CD14-positive monocyte (primary cell): ENCODE results near the gene ADK. TPM values are rescaled to one million over a fixed set of nuclear protein-coding genes. Genes with fewer than 3 reads are reported as not detected.

Experiments
- DNase-seq, 3 donors: peaks; one replicate each; pipeline ENCODE4 v3.0.0-alpha.2; 2011 to 2022
- H2AFZ ChIP-seq: 2 replicates; pipeline ENCODE4 v1.6.0; 2012; ENCODE audit warnings: mild to moderate bottlenecking, low read depth, low read length, inconsistent platforms; ENCODE audit not compliant: insufficient read depth, poor library complexity, severe bottlenecking
- H3K27ac ChIP-seq, 2 donors: 1 replicate in 1 of 2; 2 replicates in 1 of 2; pipeline ENCODE4 v1.5.1; 2012 to 2013; ENCODE audit warnings: low read length in 2 of 2, control low read depth in 1 of 2, inconsistent platforms in 1 of 2, low read depth in 1 of 2, mild to moderate bottlenecking in 1 of 2
- H3K27me3 ChIP-seq, 2 donors: one replicate each; pipeline versions ENCODE4 v1.6.0 to v1.6.1; 2011 to 2013; ENCODE audit warnings: low read length in 2 of 2; ENCODE audit not compliant: control insufficient read depth in 2 of 2, insufficient read depth in 2 of 2
- H3K36me3 ChIP-seq, 2 donors: replicated peaks in 1 of 2; 1 replicate in 1 of 2; 2 replicates in 1 of 2; pipeline versions ENCODE4 v1.5.1 to v1.6.1; 2012 to 2013; ENCODE audit warnings: low read length in 2 of 2, control low read depth in 1 of 2, inconsistent platforms in 1 of 2, mild to moderate bottlenecking in 1 of 2; ENCODE audit not compliant: insufficient read depth in 2 of 2, control insufficient read depth in 1 of 2
- H3K4me1 ChIP-seq, 2 donors: 1 replicate in 1 of 2; 2 replicates in 1 of 2; pipeline versions ENCODE4 v1.5.1 to v1.6.1; 2012 to 2013; ENCODE audit warnings: low read length in 2 of 2, control low read depth in 1 of 2, inconsistent platforms in 1 of 2, mild to moderate bottlenecking in 1 of 2, moderate library complexity in 1 of 2; ENCODE audit not compliant: insufficient read depth in 2 of 2, control insufficient read depth in 1 of 2
- H3K4me2 ChIP-seq: replicated peaks from 2 replicates; pipeline ENCODE3; 2012; ENCODE audit warnings: low read length, moderate library complexity, mild to moderate bottlenecking; ENCODE audit not compliant: poor library complexity, severe bottlenecking; ENCODE audit errors: extremely low read depth
- H3K4me3 ChIP-seq, 3 experiments: fragments of 200-600 bp in 1 of 3; sonication (generic) in 1 of 3; replicated peaks in 1 of 3; 1 replicate in 2 of 3; 2 replicates in 1 of 3; pipeline ENCODE4 v1.5.1; 2011 to 2013; ENCODE audit warnings: low read length in 3 of 3, mild to moderate bottlenecking in 3 of 3, control low read depth in 2 of 3, low read depth in 2 of 3, inconsistent platforms in 1 of 3, moderate library complexity in 1 of 3
- H3K79me2 ChIP-seq: 2 replicates; pipeline ENCODE4 v1.6.0; 2012; ENCODE audit warnings: mild to moderate bottlenecking, control low read depth, inconsistent platforms, low read length, moderate library complexity; ENCODE audit not compliant: insufficient read depth
- H3K9ac ChIP-seq: 2 replicates; pipeline ENCODE4 v1.6.0; 2017; ENCODE audit warnings: low read length, mild to moderate bottlenecking; ENCODE audit not compliant: insufficient read depth, poor library complexity, severe bottlenecking
- H3K9me3 ChIP-seq, 2 donors: replicated peaks in 1 of 2; 1 replicate in 1 of 2; 2 replicates in 1 of 2; pipeline versions ENCODE4 v1.5.1 to v1.6.1; 2012 to 2013; ENCODE audit warnings: low read length in 2 of 2, control low read depth in 1 of 2; ENCODE audit not compliant: control insufficient read depth in 1 of 2, insufficient read depth in 1 of 2
- H4K20me1 ChIP-seq: 2 replicates; pipeline ENCODE4 v1.6.0; 2012; ENCODE audit warnings: mild to moderate bottlenecking, low read length, control low read depth, moderate library complexity; ENCODE audit not compliant: insufficient read depth
- H3K27ac Mint-ChIP-seq, 7 donors: one replicate each; pipeline ENCODE4 v1.8.0; 2020; ENCODE audit warnings: mild to moderate bottlenecking in 7 of 7, mixed read lengths in 7 of 7, moderate library complexity in 6 of 7, inconsistent platforms in 2 of 7
- H3K27me3 Mint-ChIP-seq, 3 donors: one replicate each; pipeline ENCODE4 v1.8.0; 2021 to 2022; ENCODE audit warnings: low read depth in 3 of 3, mild to moderate bottlenecking in 3 of 3, mixed read lengths in 3 of 3, moderate library complexity in 3 of 3, inconsistent platforms in 1 of 3
- H3K36me3 Mint-ChIP-seq, 2 donors: one replicate each; pipeline ENCODE4 v1.8.0; 2020; ENCODE audit warnings: mixed read lengths in 2 of 2, inconsistent platforms in 1 of 2, mild to moderate bottlenecking in 1 of 2
- H3K4me1 Mint-ChIP-seq: one replicate; pipeline ENCODE4 v1.8.0; 2020; ENCODE audit warnings: mild to moderate bottlenecking, mixed read lengths
- H3K4me3 Mint-ChIP-seq, 2 donors: one replicate each; pipeline ENCODE4 v1.8.0; 2020; ENCODE audit warnings: mild to moderate bottlenecking in 2 of 2, mixed read lengths in 2 of 2, moderate library complexity in 1 of 2
- H3K9me3 Mint-ChIP-seq, 7 donors: one replicate each; pipeline ENCODE4 v1.8.0; 2020 to 2022; ENCODE audit warnings: mixed read lengths in 7 of 7, mild to moderate bottlenecking in 6 of 7, moderate library complexity in 6 of 7, inconsistent platforms in 2 of 7
- CTCF ChIP-seq: fragments of 200-600 bp; IDR thresholded peaks from one replicate; pipeline ENCODE4 v1.8.0; 2022; ENCODE audit warnings: antibody characterized with exemption, mild to moderate bottlenecking
- WGBS: methylation state at CpG from one replicate; pipeline ENCODE4 v1.1.5; 2013; ENCODE audit warnings: missing lambda C conversion rate; ENCODE audit not compliant: insufficient coverage; 5-methylcytosine and 5-hydroxymethylcytosine counted together
- intact Hi-C, 2 donors: fragments of 100-400 bp; cut with micrococcal nuclease; formaldehyde crosslinking; loops; one replicate each; pipeline versions ENCODE4 v1.15.0 to v1.15.1; 2023
- polyA plus RNA-seq, 3 donors: library from polyadenylated mRNA; depleted of rRNA in 1 of 3; unstranded in 2 of 3; stranded (reverse) in 1 of 3; fragments of 300-500 nt in 2 of 3; fragments of >200 nt in 1 of 3; fragmentation: Illumina TruSeq in 2 of 3; gene quantifications; 1 replicate in 2 of 3; 2 replicates in 1 of 3; pipeline ENCODE4 v1.2.3, GENCODE V29; 2012 to 2021

The ADK gene
- polyA plus RNA-seq, 3 donors, result 6.4 to 38.2 (median 35.7) TPM

- DNase-seq, result no peak
- H3K9me3 ChIP-seq, result no peaks in the 10 kb centered on the region
- H3K9ac ChIP-seq, result no peak overlapping the region
- no peaks in the 10 kb centered on the region for H4K20me1 ChIP-seq
- Mint-ChIP-seq H3K36me3 (peaks cover 6 to 8% of the 10 kb centered on the region in 2 donors), H3K4me3 (no peak overlapping the region), H3K9me3 (peaks cover 0 to 2% (median 0%) of the 10 kb centered on the region in 7 donors), H3K4me1 (peaks cover 20% of the 10 kb centered on the region), H3K27me3 (peaks cover 0 to 2% (median 0%) of the 10 kb centered on the region in 3 donors), H3K27ac (peak overlapping the region in 3 of 7 donors; percentile 4 to 28 (median 10))
- no peak for TF ChIP-seq CTCF
- no peak overlapping the region for H3K4me3 ChIP-seq
- H3K4me1 ChIP-seq, result peaks cover 14 to 26% of the 10 kb centered on the region in 2 donors
- peaks cover 4% of the 10 kb centered on the region for H3K79me2 ChIP-seq
- H2AFZ ChIP-seq, result no peak overlapping the region
- no peak overlapping the region for H3K4me2 ChIP-seq
- H3K27me3 ChIP-seq, result no peaks in the 10 kb centered on the region
- intact Hi-C loops, result no loop called here
- no peak overlapping the region for H3K27ac ChIP-seq
- 100% methylated on average over 2 of the region's 3 CpGs for WGBS
- peaks cover 0 to 6% of the 10 kb centered on the region in 2 donors for H3K36me3 ChIP-seq
Observed at GRCh38 chr10:74330646-74331045, 179.6 kb downstream of the ADK start.

- no peak overlapping the region for H3K4me3 ChIP-seq
- H3K4me1 Mint-ChIP-seq, result peaks cover 27% of the 10 kb centered on the region
- peaks cover 4% of the 10 kb centered on the region for H3K79me2 ChIP-seq
- no peak for TF ChIP-seq CTCF
- no peak overlapping the region for H2AFZ ChIP-seq
- no peak overlapping the region for H3K4me2 ChIP-seq
- H3K9me3 Mint-ChIP-seq, result no peaks in the 10 kb centered on the region
- H3K27ac ChIP-seq, result peak overlapping the region in 1 of 2 donors; percentile 5
- peaks cover 0 to 2% (median 0%) of the 10 kb centered on the region in 3 donors for H3K27me3 Mint-ChIP-seq
- peaks cover 0 to 6% of the 10 kb centered on the region in 2 donors for H3K36me3 ChIP-seq
- no peaks in the 10 kb centered on the region for H3K27me3 ChIP-seq
- no peaks in the 10 kb centered on the region for H3K9me3 ChIP-seq
- H3K4me1 ChIP-seq, result peaks cover 14 to 27% of the 10 kb centered on the region in 2 donors
- H3K9ac ChIP-seq, result no peak overlapping the region
- H3K36me3 Mint-ChIP-seq, result peaks cover 8 to 9% of the 10 kb centered on the region in 2 donors
- no peaks in the 10 kb centered on the region for H4K20me1 ChIP-seq
- peak overlapping the region in 1 of 7 donors; percentile 41 for H3K27ac Mint-ChIP-seq
- intact Hi-C loops, result no loop called here
- DNase-seq, result peak; percentile 21 to 62 (median 27)
- H3K4me3 Mint-ChIP-seq, result no peak overlapping the region
Observed at GRCh38 chr10:74332398-74332797, 181.4 kb downstream of the ADK start.
